Measurements from ENCODE around the gene PRKAR2B.

Gene PRKAR2B

GRCh38 chr7:107044347-107045194, at the start of gene PRKAR2B:
Gene PRKAR2B (plus strand): TSS chr7:107044705. CDS start chr7:107044908, 203 bp downstream.
- no peak for TF ChIP-seq GATA3 (IDR thresholded peaks at IDR 0.05; ENCODE audit: low read depth, low read length)
- no peak for TF ChIP-seq GATA2 (IDR thresholded peaks at IDR 0.05; ENCODE audit: low read depth, low read length)

- TF ChIP-seq GATA3 (IDR thresholded peaks at IDR 0.05; ENCODE audit: low read depth, low read length): no peak
These were observed 49.7 kb upstream of the PRKAR2B start for GRCh38 chr7:106994833-106995232.

- no peak for TF ChIP-seq GATA2 (IDR thresholded peaks at IDR 0.05; ENCODE audit: low read depth, low read length)
- TF ChIP-seq GATA3 (IDR thresholded peaks at IDR 0.05; ENCODE audit: low read depth, low read length): no peak
These were observed 46.8 kb upstream of the PRKAR2B start for GRCh38 chr7:106997487-106998271.

- TF ChIP-seq GATA2 (IDR thresholded peaks at IDR 0.05; ENCODE audit: low read depth, low read length): no peak
- TF ChIP-seq GATA3 (IDR thresholded peaks at IDR 0.05; ENCODE audit: low read depth, low read length): no peak
These were observed 45.5 kb upstream of the PRKAR2B start for GRCh38 chr7:106999023-106999422.

GRCh38 chr7:107001490-107001889, 43.0 kb upstream of the PRKAR2B start:
- TF ChIP-seq GATA3 (IDR thresholded peaks at IDR 0.05; ENCODE audit: low read depth, low read length): no peak
- TF ChIP-seq GATA2 (IDR thresholded peaks at IDR 0.05; ENCODE audit: low read depth, low read length): no peak

- TF ChIP-seq GATA3 (IDR thresholded peaks at IDR 0.05; ENCODE audit: low read depth, low read length) (no peak), GATA2 (IDR thresholded peaks at IDR 0.05; ENCODE audit: low read depth, low read length) (no peak)
These were observed 42.4 kb upstream of the PRKAR2B start for GRCh38 chr7:107002126-107002525.

GRCh38 chr7:107002529-107002998, 41.9 kb upstream of the PRKAR2B start:
- TF ChIP-seq GATA3 (IDR thresholded peaks at IDR 0.05; ENCODE audit: low read depth, low read length): no peak

GRCh38 chr7:107007007-107007891, 37.3 kb upstream of the PRKAR2B start:
- TF ChIP-seq GATA3 (IDR thresholded peaks at IDR 0.05; ENCODE audit: low read depth, low read length): no peak
- no peak for TF ChIP-seq GATA2 (IDR thresholded peaks at IDR 0.05; ENCODE audit: low read depth, low read length)

- TF ChIP-seq GATA2 (IDR thresholded peaks at IDR 0.05; ENCODE audit: low read depth, low read length) (no peak), GATA3 (IDR thresholded peaks at IDR 0.05; ENCODE audit: low read depth, low read length) (no peak)
These were observed 36.6 kb upstream of the PRKAR2B start for GRCh38 chr7:107007892-107008287.

- TF ChIP-seq GATA2 (IDR thresholded peaks at IDR 0.05; ENCODE audit: low read depth, low read length): no peak
- no peak for TF ChIP-seq GATA3 (IDR thresholded peaks at IDR 0.05; ENCODE audit: low read depth, low read length)
These were observed 34.7 kb upstream of the PRKAR2B start for GRCh38 chr7:107009846-107010203.

- TF ChIP-seq GATA3 (IDR thresholded peaks at IDR 0.05; ENCODE audit: low read depth, low read length) (no peak), GATA2 (IDR thresholded peaks at IDR 0.05; ENCODE audit: low read depth, low read length) (no peak)
These were observed 31.8 kb upstream of the PRKAR2B start for GRCh38 chr7:107012691-107013090.

- TF ChIP-seq GATA3 (IDR thresholded peaks at IDR 0.05; ENCODE audit: low read depth, low read length) (no peak), GATA2 (IDR thresholded peaks at IDR 0.05; ENCODE audit: low read depth, low read length) (no peak)
These were observed 30.0 kb upstream of the PRKAR2B start for GRCh38 chr7:107014387-107015023.

GRCh38 chr7:107016312-107016711, 28.2 kb upstream of the PRKAR2B start:
- TF ChIP-seq GATA3 (IDR thresholded peaks at IDR 0.05; ENCODE audit: low read depth, low read length) (no peak), GATA2 (IDR thresholded peaks at IDR 0.05; ENCODE audit: low read depth, low read length) (no peak)

Data from SH-SY5Y (cell line).